Activated naive CD4-positive, alpha-beta T cell treated with anti-CD3 and anti-CD28 coated beads, Interleukin-2, amount 50 U/mL, for 24 hours (primary cell): Measurements from ENCODE around the gene IQSEC1.
A peak's percentile ranks its signal among the peaks of the same experiment; 100 is the strongest.

Experiments
- H3K27ac Mint-ChIP-seq: one replicate; pipeline ENCODE4 v1.8.0; 2021; ENCODE audit warnings: mild to moderate bottlenecking, mixed read lengths
- H3K27me3 Mint-ChIP-seq: one replicate; pipeline ENCODE4 v1.8.0; 2021; ENCODE audit warnings: mixed read lengths
- H3K36me3 Mint-ChIP-seq: one replicate; pipeline ENCODE4 v1.8.0; 2021; ENCODE audit warnings: mixed read lengths
- H3K4me1 Mint-ChIP-seq: one replicate; pipeline ENCODE4 v1.8.0; 2021; ENCODE audit warnings: mixed read lengths
- H3K4me3 Mint-ChIP-seq: one replicate; pipeline ENCODE4 v1.8.0; 2021; ENCODE audit warnings: mild to moderate bottlenecking, mixed read lengths
- H3K9me3 Mint-ChIP-seq: one replicate; pipeline ENCODE4 v1.8.0; 2021; ENCODE audit warnings: mixed read lengths

Gene IQSEC1

DNA sequence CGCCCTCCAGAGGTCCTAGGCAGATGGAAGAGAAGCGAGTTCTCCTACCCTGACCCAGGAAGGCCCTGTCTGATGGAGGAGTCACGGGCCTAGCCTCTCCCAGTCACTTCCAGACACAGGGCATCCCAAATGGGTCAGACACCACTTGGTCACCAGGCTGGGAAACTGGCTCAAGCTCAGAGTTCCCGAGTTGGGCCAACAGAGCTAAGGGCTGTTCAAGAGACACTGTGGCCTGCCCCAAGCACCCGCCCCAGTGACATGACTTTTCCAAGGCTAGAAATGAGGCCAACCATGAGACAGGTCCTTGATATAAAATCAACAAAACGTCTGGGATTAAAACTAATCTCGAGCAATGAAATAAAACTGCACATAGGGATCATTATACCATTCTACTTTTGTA is 113.8 kb downstream of the IQSEC1 start:
- Mint-ChIP-seq H3K4me3 (no peak overlapping the region), H3K36me3 (no peaks in the 10 kb centered on the region), H3K4me1 (peaks cover 90% of the 10 kb centered on the region), H3K27ac (no peak overlapping the region), H3K9me3 (no peaks in the 10 kb centered on the region), H3K27me3 (no peaks in the 10 kb centered on the region)

- peak overlapping the region; percentile 68 for H3K27ac Mint-ChIP-seq
- H3K9me3 Mint-ChIP-seq, result no peaks in the 10 kb centered on the region
- H3K36me3 Mint-ChIP-seq, result no peaks in the 10 kb centered on the region
- peaks cover 88% of the 10 kb centered on the region for H3K4me1 Mint-ChIP-seq
- no peak overlapping the region for H3K4me3 Mint-ChIP-seq
- no peaks in the 10 kb centered on the region for H3K27me3 Mint-ChIP-seq
Measured at GRCh38 chr3:12957824-12958792, 115.1 kb downstream of the IQSEC1 start.

- Mint-ChIP-seq H3K27ac (peak overlapping the region; percentile 21), H3K36me3 (no peaks in the 10 kb centered on the region), H3K4me1 (peaks cover 84% of the 10 kb centered on the region), H3K27me3 (no peaks in the 10 kb centered on the region), H3K9me3 (no peaks in the 10 kb centered on the region), H3K4me3 (no peak overlapping the region)
Measured at GRCh38 chr3:12957339-12957738, 115.9 kb downstream of the IQSEC1 start.

DNA sequence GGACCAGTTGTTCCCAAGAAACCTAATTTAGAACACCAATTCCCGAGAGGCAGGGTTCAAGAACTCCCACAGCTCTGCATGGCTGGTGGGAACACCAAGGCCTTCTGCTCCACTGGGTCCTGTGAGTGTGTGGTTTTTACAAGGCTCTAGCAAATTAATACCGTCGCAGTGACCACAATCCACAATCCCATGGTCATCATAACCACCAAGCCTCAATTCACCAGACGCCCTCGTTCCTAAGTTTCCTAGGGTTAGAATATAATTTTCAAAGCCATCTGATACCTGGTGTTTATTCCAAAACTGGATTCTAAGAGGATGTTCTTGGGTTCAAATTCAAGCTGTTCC is 116.9 kb downstream of the IQSEC1 start:
- H3K4me3 Mint-ChIP-seq, result no peak overlapping the region
- H3K9me3 Mint-ChIP-seq, result no peaks in the 10 kb centered on the region
- no peaks in the 10 kb centered on the region for H3K27me3 Mint-ChIP-seq
- peak overlapping the region; percentile 46 for H3K27ac Mint-ChIP-seq
- peaks cover 80% of the 10 kb centered on the region for H3K4me1 Mint-ChIP-seq
- no peaks in the 10 kb centered on the region for H3K36me3 Mint-ChIP-seq

DNA sequence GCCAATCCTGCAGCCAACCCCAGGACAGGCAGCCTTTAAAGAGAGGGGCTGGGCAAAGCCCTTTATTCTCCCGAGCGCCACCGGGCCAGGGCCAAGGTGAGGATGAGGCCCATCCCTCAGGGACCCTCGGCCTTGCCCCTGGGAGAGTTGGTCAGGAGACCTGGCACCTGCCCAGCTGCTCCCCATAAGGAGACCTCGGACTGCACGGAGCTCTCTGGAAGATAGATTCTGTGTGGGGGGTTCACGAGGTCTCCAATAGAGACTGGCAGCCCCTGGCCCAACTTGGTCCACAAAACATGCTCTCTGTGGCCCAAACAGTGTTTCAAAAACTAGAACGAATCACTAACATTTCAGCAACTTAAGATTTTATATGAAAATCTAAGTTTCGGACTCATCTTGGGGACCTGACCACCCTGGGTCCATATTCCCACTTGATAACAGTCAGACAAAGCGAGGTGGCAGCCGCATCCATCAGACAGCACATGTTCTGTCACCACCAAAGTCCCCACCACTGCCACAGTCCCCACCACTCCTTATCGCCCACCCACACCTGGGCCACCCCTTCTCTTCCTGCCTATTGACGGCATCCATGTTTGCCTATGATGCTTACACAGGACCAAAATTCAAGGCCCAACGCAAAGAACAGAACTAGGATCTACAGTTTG is 117.4 kb downstream of the IQSEC1 start:
- no peaks in the 10 kb centered on the region for H3K9me3 Mint-ChIP-seq
- H3K4me1 Mint-ChIP-seq, result peaks cover 77% of the 10 kb centered on the region
- H3K4me3 Mint-ChIP-seq, result no peak overlapping the region
- peak overlapping the region; percentile 46 for H3K27ac Mint-ChIP-seq
- H3K36me3 Mint-ChIP-seq, result no peaks in the 10 kb centered on the region
- no peaks in the 10 kb centered on the region for H3K27me3 Mint-ChIP-seq

GRCh38 chr3:12954891-12955650 is 118.2 kb downstream of the IQSEC1 start:
- Mint-ChIP-seq H3K9me3 (no peaks in the 10 kb centered on the region), H3K27ac (peak overlapping the region; percentile 76), H3K27me3 (no peaks in the 10 kb centered on the region), H3K4me3 (no peak overlapping the region), H3K36me3 (no peaks in the 10 kb centered on the region), H3K4me1 (peaks cover 73% of the 10 kb centered on the region)

- Mint-ChIP-seq H3K36me3 (no peaks in the 10 kb centered on the region), H3K27me3 (no peaks in the 10 kb centered on the region), H3K27ac (no peak overlapping the region), H3K4me3 (peak overlapping the region; percentile 30), H3K4me1 (peaks cover 73% of the 10 kb centered on the region), H3K9me3 (no peaks in the 10 kb centered on the region)
Measured at GRCh38 chr3:12954180-12954579, 119.0 kb downstream of the IQSEC1 start.

DNA sequence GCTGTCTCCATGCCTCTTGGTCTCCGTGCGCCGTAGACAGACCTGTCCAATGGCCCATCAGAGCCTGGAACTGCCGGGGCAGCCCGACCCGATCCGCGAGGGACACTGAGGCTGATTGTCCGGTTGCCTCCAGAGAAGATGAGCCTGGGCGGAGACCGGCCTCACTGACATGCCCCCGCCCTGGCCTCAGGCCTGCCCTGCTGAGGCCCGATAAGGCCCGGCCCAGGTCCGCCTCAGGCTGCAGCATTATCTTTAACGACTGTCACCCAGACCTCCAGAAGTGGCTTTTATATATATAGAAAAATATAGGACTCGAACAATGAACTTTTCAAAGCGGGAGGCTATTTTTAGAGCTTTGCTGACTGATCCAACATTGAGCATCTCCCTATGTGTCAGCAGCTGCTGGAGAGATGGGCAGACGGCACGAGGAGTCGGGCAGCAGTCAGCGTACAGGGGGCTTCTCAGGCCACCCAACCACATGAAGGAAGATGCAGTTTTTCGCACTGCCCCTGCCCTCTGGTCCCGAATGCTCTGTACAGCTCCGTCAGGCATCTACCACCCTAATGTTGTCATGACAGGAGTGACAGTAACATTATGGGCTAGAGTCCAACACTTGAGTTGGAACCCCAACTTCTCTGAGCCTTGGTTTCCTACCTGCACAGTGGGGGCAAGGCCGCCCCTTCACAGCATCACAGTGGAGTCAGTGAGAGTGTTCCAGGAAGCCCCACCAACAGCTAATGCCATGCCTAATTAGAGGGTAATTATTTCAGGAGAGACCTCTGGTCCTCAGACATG is 119.8 kb downstream of the IQSEC1 start:
- Mint-ChIP-seq H3K9me3 (no peaks in the 10 kb centered on the region), H3K36me3 (no peaks in the 10 kb centered on the region), H3K4me1 (peaks cover 73% of the 10 kb centered on the region), H3K4me3 (no peak overlapping the region), H3K27ac (no peak overlapping the region), H3K27me3 (no peaks in the 10 kb centered on the region)

DNA sequence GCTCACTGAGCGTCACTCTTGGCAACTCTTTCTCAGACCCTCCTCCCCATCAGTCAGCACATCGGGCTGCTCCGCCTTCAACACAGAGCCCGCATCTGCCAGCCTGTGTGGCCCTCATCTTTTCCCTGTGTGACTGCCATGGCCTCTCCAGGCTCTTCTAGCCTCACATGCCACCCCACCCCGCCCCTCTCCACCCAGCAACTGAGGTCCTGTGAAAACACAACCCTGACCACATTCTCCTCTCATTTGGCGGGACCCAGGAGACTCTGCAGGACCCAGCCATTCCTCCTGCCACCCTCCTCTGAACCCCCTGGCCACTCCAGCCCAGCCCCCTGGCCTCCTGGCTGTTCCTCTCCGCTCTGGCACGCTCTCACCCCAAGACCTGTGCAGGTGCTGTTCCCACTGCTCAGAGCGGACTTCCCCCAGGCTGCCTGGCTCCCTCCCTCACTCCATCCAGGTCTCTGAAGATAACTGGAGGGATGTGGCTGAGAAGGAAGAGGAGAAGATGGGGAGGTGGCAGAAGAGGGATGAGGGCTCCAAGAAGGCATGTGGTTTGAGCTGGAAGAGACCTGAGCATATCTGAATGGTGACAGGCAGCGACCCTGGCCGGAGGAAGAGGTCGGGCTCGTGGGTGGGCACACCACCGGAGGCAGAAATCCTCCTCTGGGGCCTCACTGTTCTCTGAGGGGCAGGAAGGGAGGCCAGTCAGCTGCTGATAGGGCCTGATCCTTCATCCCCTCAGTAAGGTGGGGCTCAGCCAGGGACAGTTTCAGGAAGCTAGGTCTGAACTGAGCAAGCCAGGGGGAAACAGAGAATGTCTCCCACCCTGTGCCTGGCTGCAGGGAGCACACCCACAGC is 120.7 kb downstream of the IQSEC1 start:
- Mint-ChIP-seq H3K27ac (no peak overlapping the region), H3K4me1 (peaks cover 75% of the 10 kb centered on the region), H3K4me3 (no peak overlapping the region), H3K36me3 (no peaks in the 10 kb centered on the region), H3K9me3 (no peaks in the 10 kb centered on the region), H3K27me3 (no peaks in the 10 kb centered on the region)

DNA sequence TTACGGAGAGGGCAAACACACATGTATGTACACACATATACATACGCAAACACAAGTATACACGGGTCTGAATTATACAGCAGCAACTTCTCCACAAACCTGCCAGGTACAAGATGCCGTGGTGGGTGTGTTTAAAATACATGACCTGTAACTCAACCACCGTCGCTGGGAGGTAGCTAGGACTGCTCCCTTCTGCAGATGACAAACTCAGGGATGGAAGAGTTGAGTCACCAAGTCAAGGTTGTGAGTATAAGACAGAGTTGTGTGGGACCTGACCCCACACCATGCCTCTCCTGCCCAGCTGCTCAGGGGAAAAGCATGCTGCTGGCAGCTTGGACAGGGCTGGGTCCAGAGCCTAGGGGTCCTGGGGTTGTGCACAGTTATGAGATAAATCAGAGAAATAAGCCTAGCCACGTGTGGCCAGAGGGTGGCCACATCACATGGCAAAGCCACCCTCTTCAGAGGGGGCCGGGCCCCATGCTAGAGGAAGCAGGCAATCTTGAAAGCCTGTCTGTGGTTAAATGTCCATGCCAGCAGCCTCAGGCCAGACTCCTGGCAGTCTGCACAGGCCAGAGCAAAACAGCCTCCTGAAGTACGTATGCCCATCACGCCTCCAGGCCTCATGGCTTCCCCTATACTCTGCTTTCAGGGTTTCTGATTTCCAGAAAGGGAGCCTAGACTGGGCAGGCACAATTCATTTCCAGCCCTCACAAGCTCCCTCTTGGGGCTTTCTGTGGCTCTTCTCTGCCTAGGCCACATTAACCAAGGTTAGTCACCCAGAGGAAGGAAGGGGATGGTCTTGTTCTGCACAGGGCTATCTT is 124.1 kb downstream of the IQSEC1 start:
- H3K27me3 Mint-ChIP-seq, result no peaks in the 10 kb centered on the region
- peak overlapping the region; percentile 68 for H3K27ac Mint-ChIP-seq
- no peaks in the 10 kb centered on the region for H3K9me3 Mint-ChIP-seq
- H3K4me3 Mint-ChIP-seq, result no peak overlapping the region
- H3K36me3 Mint-ChIP-seq, result no peaks in the 10 kb centered on the region
- H3K4me1 Mint-ChIP-seq, result peaks cover 65% of the 10 kb centered on the region

- no peaks in the 10 kb centered on the region for H3K36me3 Mint-ChIP-seq
- no peaks in the 10 kb centered on the region for H3K9me3 Mint-ChIP-seq
- H3K4me1 Mint-ChIP-seq, result peaks cover 59% of the 10 kb centered on the region
- no peaks in the 10 kb centered on the region for H3K27me3 Mint-ChIP-seq
- H3K27ac Mint-ChIP-seq, result peak overlapping the region; percentile 57
- H3K4me3 Mint-ChIP-seq, result no peak overlapping the region
Measured at GRCh38 chr3:12948371-12948770, 124.9 kb downstream of the IQSEC1 start.

- H3K27me3 Mint-ChIP-seq, result no peaks in the 10 kb centered on the region
- no peaks in the 10 kb centered on the region for H3K9me3 Mint-ChIP-seq
- no peaks in the 10 kb centered on the region for H3K36me3 Mint-ChIP-seq
- peaks cover 56% of the 10 kb centered on the region for H3K4me1 Mint-ChIP-seq
- peak overlapping the region; percentile 57 for H3K27ac Mint-ChIP-seq
- no peak overlapping the region for H3K4me3 Mint-ChIP-seq
Measured at GRCh38 chr3:12947504-12948369, 125.5 kb downstream of the IQSEC1 start.
